H1 (cell line): ENCODE results near the gene C22orf42. TPM values are rescaled to one million over a fixed set of nuclear protein-coding genes. Genes with fewer than 3 reads are reported as not detected.

Source experiments
- CTCF ChIA-PET: fragments of 300-600 bp; sonication (Branson Sonifier 250); formaldehyde crosslinking; loops from one replicate; lab custom pipeline; 2021; ENCODE audit not compliant: partially characterized antibody; lab: Charles Lee
- POLR2A ChIA-PET: fragments of 300-600 bp; sonication (Branson Sonifier 250); formaldehyde crosslinking; loops from one replicate; lab custom pipeline; 2021; ENCODE audit warnings: inconsistent platforms; ENCODE audit not compliant: partially characterized antibody; lab: Charles Lee
- DNase-seq, 2 experiments: peaks; one replicate each; pipeline versions ENCODE4 v3.0.0 to v3.0.0-alpha.2; 2010 to 2022; ENCODE audit warnings: low spot score in 2 of 2, low read depth in 1 of 2, mixed read lengths in 1 of 2
- FAIRE-seq: peaks from 2 replicates; lab custom pipeline; 2011; peaks lifted over from hg19 to GRCh38; lab: Jason Lieb, UNC
- H2AFZ ChIP-seq: 2 replicates; pipeline ENCODE4 v1.8.1; 2012; ENCODE audit warnings: low read length, inconsistent platforms
- H2AK5ac ChIP-seq: 2 replicates; pipeline ENCODE4 v1.6.1; 2013; ENCODE audit warnings: low read depth, low read length
- H2BK120ac ChIP-seq: replicated peaks from 2 replicates; pipeline ENCODE3; 2013; ENCODE audit warnings: low read depth, low read length, inconsistent platforms
- H2BK12ac ChIP-seq: 2 replicates; pipeline ENCODE4 v1.6.1; 2013; ENCODE audit warnings: low read depth, low read length
- H2BK15ac ChIP-seq: 2 replicates; pipeline ENCODE4 v1.6.1; 2013; ENCODE audit warnings: low read length
- H2BK20ac ChIP-seq: 2 replicates; pipeline ENCODE4 v1.6.1; 2013; ENCODE audit warnings: low read length
- H2BK5ac ChIP-seq: 2 replicates; pipeline ENCODE4 v1.6.1; 2013; ENCODE audit warnings: low read depth, low read length
- H3K14ac ChIP-seq: 2 replicates; pipeline ENCODE4 v1.6.1; 2013; ENCODE audit warnings: inconsistent platforms; ENCODE audit not compliant: insufficient read length
- H3K18ac ChIP-seq: 2 replicates; pipeline ENCODE4 v1.6.1; 2013; ENCODE audit warnings: low read length; ENCODE audit errors: extremely low read depth
- H3K23ac ChIP-seq: 2 replicates; pipeline ENCODE4 v1.6.1; 2013; ENCODE audit warnings: inconsistent platforms; ENCODE audit not compliant: insufficient read length
- H3K23me2 ChIP-seq: 2 replicates; pipeline ENCODE4 v1.6.1; 2013; ENCODE audit warnings: low read depth, low read length
- H3K27ac ChIP-seq: 2 replicates; pipeline ENCODE4 v1.6.1; 2011; ENCODE audit warnings: low read depth, low read length, inconsistent platforms
- H3K27me3 ChIP-seq, 4 experiments: replicated peaks in 1 of 4; 1 replicate in 1 of 4; 2 replicates in 3 of 4; pipeline versions ENCODE4 v1.6.1 to v1.8.1; 2011 to 2013; ENCODE audit warnings: low read length in 3 of 4, mild to moderate bottlenecking in 3 of 4, inconsistent platforms in 2 of 4, mixed read lengths in 2 of 4, moderate library complexity in 1 of 4; ENCODE audit not compliant: control insufficient read depth in 3 of 4, insufficient read depth in 3 of 4; ENCODE audit errors: extremely low read depth in 1 of 4
- H3K36me3 ChIP-seq, 4 experiments: 2 replicates each; pipeline versions ENCODE4 v1.6.1 to v1.8.1; 2011 to 2013; ENCODE audit warnings: mild to moderate bottlenecking in 4 of 4, low read length in 3 of 4, moderate library complexity in 2 of 4, control low read depth in 1 of 4, inconsistent platforms in 1 of 4; ENCODE audit not compliant: insufficient read depth in 4 of 4, control insufficient read depth in 2 of 4
- H3K4ac ChIP-seq: replicated peaks from 2 replicates; pipeline ENCODE3; 2013; ENCODE audit warnings: low read length, low read depth, mixed read lengths, inconsistent platforms; ENCODE audit not compliant: insufficient read length
- H3K4me1 ChIP-seq, 4 experiments: replicated peaks in 1 of 4; 1 replicate in 1 of 4; 2 replicates in 3 of 4; pipeline versions ENCODE4 v1.6.1 to v1.8.1; 2011 to 2013; ENCODE audit warnings: low read length in 3 of 4, inconsistent platforms in 2 of 4, mixed read lengths in 1 of 4; ENCODE audit not compliant: insufficient read depth in 4 of 4, control insufficient read depth in 3 of 4
- H3K4me2 ChIP-seq, 2 experiments: 2 replicates each; pipeline versions ENCODE4 v1.6.1 to v1.8.1; 2011 to 2013; ENCODE audit warnings: low read depth in 2 of 2, low read length in 2 of 2, control low read depth in 1 of 2, inconsistent platforms in 1 of 2, mild to moderate bottlenecking in 1 of 2; ENCODE audit not compliant: insufficient read depth in 1 of 2
- H3K4me3 ChIP-seq, 4 experiments: fragments of 200-600, 300-600 bp in 1 of 4; sonication (generic), shearing (Covaris generic), sonication (Bioruptor Twin) in 1 of 4; 2 replicates each; pipeline versions ENCODE4 v1.5.1 to v1.8.1; 2011 to 2016; ENCODE audit warnings: low read length in 4 of 4, low read depth in 3 of 4, control low read depth in 2 of 4, inconsistent platforms in 2 of 4, mild to moderate bottlenecking in 2 of 4, mixed read lengths in 1 of 4, moderate library complexity in 1 of 4; ENCODE audit not compliant: insufficient read depth in 2 of 4; ENCODE audit errors: extremely low read depth in 1 of 4
- H3K56ac ChIP-seq: replicated peaks from 2 replicates; pipeline ENCODE3; 2013; ENCODE audit warnings: low read depth, mild to moderate bottlenecking, mixed read lengths, low read length, inconsistent platforms; ENCODE audit not compliant: insufficient read length
- H3K79me1 ChIP-seq: 2 replicates; pipeline ENCODE4 v1.6.1; 2013; ENCODE audit warnings: low read depth, low read length, control low read depth
- H3K79me2 ChIP-seq, 2 experiments: 2 replicates each; pipeline versions ENCODE4 v1.6.1 to v1.8.1; 2012 to 2013; ENCODE audit warnings: low read length in 2 of 2, mild to moderate bottlenecking in 2 of 2, inconsistent platforms in 1 of 2; ENCODE audit not compliant: insufficient read depth in 2 of 2, control insufficient read depth in 1 of 2
- H3K9ac ChIP-seq, 4 experiments: replicated peaks in 1 of 4; 1 replicate in 1 of 4; 2 replicates in 3 of 4; pipeline versions ENCODE4 v1.6.1 to v1.8.1; 2011 to 2013; ENCODE audit warnings: low read depth in 3 of 4, low read length in 3 of 4, control low read depth in 2 of 4, mild to moderate bottlenecking in 2 of 4, moderate library complexity in 2 of 4, inconsistent platforms in 1 of 4; ENCODE audit errors: extremely low read depth in 1 of 4
- H3K9me3 ChIP-seq, 2 experiments: 2 replicates each; pipeline versions ENCODE4 v1.6.1 to v1.8.1; 2012 to 2013; ENCODE audit warnings: mild to moderate bottlenecking in 2 of 2, moderate library complexity in 2 of 2, control low read depth in 1 of 2, inconsistent platforms in 1 of 2, low read depth in 1 of 2, low read length in 1 of 2, mixed read lengths in 1 of 2; ENCODE audit not compliant: insufficient read depth in 2 of 2
- H4K20me1 ChIP-seq, 2 experiments: replicated peaks in 1 of 2; 2 replicates each; pipeline versions ENCODE3 to v1.8.1; 2011 to 2013; ENCODE audit warnings: inconsistent platforms in 2 of 2, low read length in 2 of 2, mild to moderate bottlenecking in 1 of 2; ENCODE audit not compliant: insufficient read depth in 2 of 2, control insufficient read depth in 1 of 2
- H4K5ac ChIP-seq: 2 replicates; pipeline ENCODE4 v1.6.1; 2013; ENCODE audit warnings: low read length, low read depth, mixed read lengths, inconsistent platforms; ENCODE audit not compliant: insufficient read length
- H4K8ac ChIP-seq: 2 replicates; pipeline ENCODE4 v1.8.0; 2013; ENCODE audit warnings: mild to moderate bottlenecking, moderate library complexity, low read length, inconsistent platforms; ENCODE audit not compliant: insufficient read depth; ENCODE audit errors: extremely low read depth
- H4K91ac ChIP-seq: replicated peaks from 2 replicates; pipeline ENCODE3; 2013; ENCODE audit warnings: low read length, mixed read lengths, inconsistent platforms; ENCODE audit not compliant: insufficient read length
- RBBP5 ChIP-seq: IDR thresholded peaks from 2 replicates; pipeline ENCODE4 v1.7.1; 2012; ENCODE audit warnings: low read depth, mild to moderate bottlenecking, inconsistent platforms, low read length, moderate library complexity, borderline replicate concordance
- TAF1 ChIP-seq: IDR thresholded peaks from 2 replicates; pipeline ENCODE4 v1.6.1; 2011; ENCODE audit warnings: mild to moderate bottlenecking, low read depth, low read length
- TCF12 ChIP-seq: IDR thresholded peaks from 2 replicates; pipeline ENCODE4 v1.6.1; 2011; ENCODE audit warnings: low read depth, mild to moderate bottlenecking, low read length
- YY1 ChIP-seq: IDR thresholded peaks from 2 replicates; pipeline ENCODE4 v1.6.1; 2011; ENCODE audit warnings: low read depth, mild to moderate bottlenecking, low read length
- ZNF274 ChIP-seq: IDR thresholded peaks from 2 replicates; pipeline ENCODE4 v1.7.0; 2012; ENCODE audit warnings: low read length, borderline replicate concordance; ENCODE audit errors: extremely low read depth
- WGBS, 2 experiments: shearing (Covaris generic) in 1 of 2; methylation state at CpG; one replicate each; pipeline versions ENCODE4 v1.1.6 to v1.1.7; 2013 to 2015; ENCODE audit warnings: low lambda C conversion rate in 2 of 2, mixed read lengths in 2 of 2, inconsistent platforms in 1 of 2, low coverage in 1 of 2, missing lambda C conversion rate in 1 of 2; ENCODE audit not compliant: insufficient replicate concordance in 2 of 2, insufficient coverage in 1 of 2, insufficient read length in 1 of 2; ENCODE audit errors: extremely low coverage in 1 of 2, missing lambda C conversion rate in 1 of 2; 5-methylcytosine and 5-hydroxymethylcytosine counted together
- long read RNA-seq, 2 experiments: library from RNA in 1 of 2; library from capped mRNA in 1 of 2; stranded (forward); transcript quantifications; one replicate each; pipeline ENCODE4 v2.0.0, GENCODE V29; 2021; ENCODE audit warnings: inconsistent platforms in 1 of 2
- polyA minus RNA-seq, 3 experiments: library from RNA; depleted of rRNA, polyadenylated mRNA; stranded (reverse); fragments of >200 nt; gene quantifications; 1 replicate in 2 of 3; 2 replicates in 1 of 3; pipeline ENCODE4 v1.2.3, GENCODE V29; 2011
- polyA plus RNA-seq, 7 experiments: library from polyadenylated mRNA; depleted of rRNA in 3 of 7; stranded (reverse) in 5 of 7; unstranded in 2 of 7; fragments of >200 nt in 5 of 7; fragments of 200-250 nt in 2 of 7; gene quantifications; 1 replicate in 5 of 7; 2 replicates in 1 of 7; 4 replicates in 1 of 7; pipeline versions ENCODE4 v1.2.1 to v1.2.3, GENCODE V29; 2011 to 2013; ENCODE audit warnings: missing spikeins in 2 of 7, mixed read lengths in 2 of 7
- total RNA-seq: library from RNA; stranded (reverse); fragmentation: NEBNext Ultra II Directional; extraction: Animal tissue kit (Norgen Biotek cat#: 25700); gene quantifications from 2 replicates; pipeline ENCODE4 v1.2.1, GENCODE V29; 2021

C22orf42 gene, protein sequence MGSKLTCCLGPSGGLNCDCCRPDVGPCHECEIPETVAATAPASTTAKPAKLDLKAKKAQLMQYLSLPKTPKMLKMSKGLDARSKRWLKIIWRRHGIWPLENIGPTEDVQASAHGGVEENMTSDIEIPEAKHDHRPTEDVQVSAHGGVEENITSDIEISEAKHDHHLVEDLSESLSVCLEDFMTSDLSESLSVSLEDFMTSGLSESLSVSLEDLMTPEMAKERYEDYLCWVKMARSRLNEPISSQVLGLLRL
- total RNA-seq (not detected in 2 replicates), polyA plus RNA-seq (2011; rRNA removed) (0.25 and 0.50 TPM in 2 replicates), polyA minus RNA-seq (2011; rRNA and poly(A)+ RNA removed) (0.19 and 0.73 TPM in 2 replicates)
- 0.25 TPM for polyA plus RNA-seq (2011; cell fraction: cytosol; rRNA removed)
- 0.51 TPM for polyA plus RNA-seq (2011; cell fraction: nucleus; rRNA removed)
- 0.26 to 0.69 TPM (median 0.31 TPM) in 4 replicates for polyA plus RNA-seq (2012, experiment 1 of 2)
- polyA plus RNA-seq (2012, experiment 2 of 2) = 0.24 TPM
- 0.26 TPM for polyA plus RNA-seq (2013, experiment 1 of 2)
- polyA plus RNA-seq (2013, experiment 2 of 2) = 0.35 TPM
- polyA minus RNA-seq (2011; cell fraction: cytosol; rRNA and poly(A)+ RNA removed) = not detected
- polyA minus RNA-seq (2011; cell fraction: nucleus; rRNA and poly(A)+ RNA removed) = 0.50 TPM
- long read RNA-seq, experiment 1, partial matches to known transcripts = 1 of 1 reads
- long read RNA-seq, experiment 1, other reads (novel, unspliced or antisense) = 0 of 1 reads
- long read RNA-seq, experiment 2 = 0 reads

- Histone ChIP-seq H3K56ac (no peak within 1 kb of the TSS), H3K79me2 (no peaks in the 10 kb centered on the region), H4K20me1 (no peaks in the 10 kb centered on the region), H2BK15ac (no peak within 1 kb of the TSS), H4K91ac (no peak within 1 kb of the TSS), H3K4ac (no peak within 1 kb of the TSS), H3K9ac (no peak within 1 kb of the TSS), H4K5ac (no peak within 1 kb of the TSS), H3K14ac (no peak within 1 kb of the TSS), H3K9me3 (no peaks in the 10 kb centered on the region), H3K18ac (no peak within 1 kb of the TSS), H3K4me3 (no peak within 1 kb of the TSS), H2BK20ac (no peak within 1 kb of the TSS), H3K27me3 (no peaks in the 10 kb centered on the region), H3K79me1 (no peaks in the 10 kb centered on the region), H2BK120ac (no peak within 1 kb of the TSS), H2AFZ (no peak within 1 kb of the TSS), H2BK12ac (no peak within 1 kb of the TSS), H3K4me1 (no peaks in the 10 kb centered on the region; a peak in 3 of 7 replicates), H4K8ac (no peak within 1 kb of the TSS), H3K23me2 (no peaks in the 10 kb centered on the region), H2BK5ac (no peak within 1 kb of the TSS), H3K27ac (no peak within 1 kb of the TSS), H2AK5ac (no peak within 1 kb of the TSS), H3K36me3 (no peaks in the 10 kb centered on the region), H3K4me2 (no peak within 1 kb of the TSS), H3K23ac (no peak within 1 kb of the TSS)
- FAIRE-seq (no peak), DNase-seq (no peak)
- ChIA-PET POLR2A (interaction anchor here (0.7 to 1.2 kb wide), 3 partner anchors 11 to 302 kb away, joined by 3 to 4 read pairs (median 3); no protein-coding TSS in a partner anchor), CTCF (interaction anchor here (0.6 to 1.7 kb wide), 3 partner anchors 11 to 131 kb away, joined by 3 to 4 read pairs (median 3); no protein-coding TSS in a partner anchor)
- 88% methylated on average over 12 of the region's 12 CpGs; no CpG with 5 or more reads in 1 of the 2 experiments for WGBS, 2 experiments
- TF ChIP-seq TCF12 (no peak), YY1 (peak; percentile 78), RBBP5 (no peak), TAF1 (no peak), ZNF274 (no peak)
Observed at GRCh38 chr22:32158712-32159533, at the start of gene C22orf42. C22orf42 (minus strand) TSS chr22:32159303; CDS start chr22:32159215, 88 bp downstream.
